Measurements from ENCODE around the gene FAM193A.

FAM193A gene

GRCh38 chr4:2643555-2643954, 107.1 kb downstream of the FAM193A start:
- H3K27me3 ChIP-seq (replicated peaks; ENCODE audit: control insufficient read depth, insufficient read depth, low read length), result no peaks in the 10 kb centered on the region
- H3K36me3 ChIP-seq (ENCODE audit: control insufficient read depth, insufficient read depth, low read length), result peaks cover 22% of the 10 kb centered on the region
- DNase-seq (ENCODE audit: extremely low read depth, insufficient read length), result no peak
- H3K4me3 ChIP-seq (replicated peaks; ENCODE audit: low read depth, low read length), result no peak overlapping the region
- TF ChIP-seq CTCF (IDR thresholded peaks at IDR 0.05; ENCODE audit: insufficient read depth, low read length, poor library complexity, severe bottlenecking), result no peak

- Histone ChIP-seq H3K4me3 (replicated peaks; ENCODE audit: low read depth, low read length) (no peak overlapping the region), H3K36me3 (ENCODE audit: control insufficient read depth, insufficient read depth, low read length) (peaks cover 24% of the 10 kb centered on the region), H3K27me3 (replicated peaks; ENCODE audit: control insufficient read depth, insufficient read depth, low read length) (no peaks in the 10 kb centered on the region)
- no peak for DNase-seq (ENCODE audit: extremely low read depth, insufficient read length)
- TF ChIP-seq CTCF (IDR thresholded peaks at IDR 0.05; ENCODE audit: insufficient read depth, low read length, poor library complexity, severe bottlenecking), result no peak
These were observed 110.1 kb downstream of the FAM193A start for GRCh38 chr4:2646396-2647149.

GRCh38 chr4:2647403-2648158, 111.1 kb downstream of the FAM193A start:
- no peak for TF ChIP-seq CTCF (IDR thresholded peaks at IDR 0.05; ENCODE audit: insufficient read depth, low read length, poor library complexity, severe bottlenecking)
- no peak for DNase-seq (ENCODE audit: extremely low read depth, insufficient read length)
- no peak overlapping the region for H3K4me3 ChIP-seq (replicated peaks; ENCODE audit: low read depth, low read length)
- peaks cover 29% of the 10 kb centered on the region for H3K36me3 ChIP-seq (ENCODE audit: control insufficient read depth, insufficient read depth, low read length)
- H3K27me3 ChIP-seq (replicated peaks; ENCODE audit: control insufficient read depth, insufficient read depth, low read length), result no peaks in the 10 kb centered on the region

- H3K4me3 ChIP-seq (replicated peaks; ENCODE audit: low read depth, low read length), result no peak overlapping the region
- H3K27me3 ChIP-seq (replicated peaks; ENCODE audit: control insufficient read depth, insufficient read depth, low read length), result no peaks in the 10 kb centered on the region
- no peak for TF ChIP-seq CTCF (IDR thresholded peaks at IDR 0.05; ENCODE audit: insufficient read depth, low read length, poor library complexity, severe bottlenecking)
- no peak for DNase-seq (ENCODE audit: extremely low read depth, insufficient read length)
- peaks cover 29% of the 10 kb centered on the region for H3K36me3 ChIP-seq (ENCODE audit: control insufficient read depth, insufficient read depth, low read length)
These were observed 111.8 kb downstream of the FAM193A start for GRCh38 chr4:2648159-2648814.

- peaks cover 26% of the 10 kb centered on the region for H3K36me3 ChIP-seq (ENCODE audit: control insufficient read depth, insufficient read depth, low read length)
- DNase-seq (ENCODE audit: extremely low read depth, insufficient read length), result no peak
- TF ChIP-seq CTCF (IDR thresholded peaks at IDR 0.05; ENCODE audit: insufficient read depth, low read length, poor library complexity, severe bottlenecking), result no peak
- H3K4me3 ChIP-seq (replicated peaks; ENCODE audit: low read depth, low read length), result no peak overlapping the region
- no peaks in the 10 kb centered on the region for H3K27me3 ChIP-seq (replicated peaks; ENCODE audit: control insufficient read depth, insufficient read depth, low read length)
These were observed 113.2 kb downstream of the FAM193A start for GRCh38 chr4:2649604-2650114.
